Measurements from ENCODE around the gene ARID1B.

DNA sequence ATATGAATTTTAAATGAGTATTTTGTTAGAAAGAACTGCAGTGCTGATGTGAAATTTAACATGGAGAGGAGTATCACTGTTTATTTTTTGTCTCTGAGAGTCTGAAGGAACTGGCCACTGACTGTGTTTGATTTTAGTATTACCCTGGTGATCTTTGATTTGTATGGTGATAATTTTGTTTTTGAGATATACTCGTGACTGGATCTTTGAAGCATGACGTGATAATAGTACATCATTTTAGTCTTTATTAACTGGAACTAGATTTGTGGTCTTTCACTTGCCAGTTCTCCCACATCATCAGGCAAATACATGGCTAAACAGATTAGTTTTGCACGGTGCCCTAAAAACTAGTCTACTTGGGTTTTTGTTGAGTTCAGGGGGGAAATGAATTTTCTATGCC, 55.5 kb downstream of the ARID1B start:
- no peak for TF ChIP-seq SIN3A (IDR thresholded peaks at IDR 0.05; ENCODE audit: borderline replicate concordance, insufficient read depth, low read length)
- no peak for TF ChIP-seq POLR2AphosphoS5 (IDR thresholded peaks at IDR 0.05; ENCODE audit: low read depth, low read length)
- TF ChIP-seq FOXP2 (optimal IDR thresholded peaks at IDR 0.05; ENCODE audit: borderline replicate concordance, extremely low read depth, extremely low read length, insufficient read depth): no peak
